Prostate gland (tissue), 2 donors: ENCODE measurements around the gene ASNSD1. TPM values are rescaled to one million over a fixed set of nuclear protein-coding genes. Genes with fewer than 3 reads are reported as not detected.
"Not testable (repeated sequence)": the region's sequence is repeated elsewhere in the genome, so short reads cannot be mapped to it uniquely, and the experiment has no call there.

ENCODE experiments used
- DNase-seq: peaks from one replicate; pipeline ENCODE4 v3.0.0-alpha.2; 2019; ENCODE audit warnings: low spot score
- H3K27ac ChIP-seq, 2 donors: fragments of 200-600 bp; sonication (generic); 2 replicates each; pipeline ENCODE4 v1.5.1; 2017 to 2019
- H3K27me3 ChIP-seq: fragments of 200-600 bp; sonication (generic); replicated peaks from 2 replicates; pipeline ENCODE4 v1.5.1; 2019; ENCODE audit not compliant: insufficient read depth
- H3K36me3 ChIP-seq, 2 donors: fragments of 200-600 bp; sonication (generic); 1 replicate in 1 of 2; 2 replicates in 1 of 2; pipeline versions ENCODE4 v1.5.1 to v1.8.1; 2017 to 2019
- H3K4me1 ChIP-seq: fragments of 200-600 bp; sonication (generic); replicated peaks from 2 replicates; pipeline ENCODE4 v1.5.1; 2019
- H3K4me3 ChIP-seq, 2 donors: fragments of 200-600 bp; sonication (generic); 2 replicates each; pipeline ENCODE4 v1.5.1; 2017 to 2019
- H3K9me3 ChIP-seq: fragments of 200-600 bp; sonication (generic); 2 replicates; pipeline ENCODE4 v1.5.1; 2017
- CTCF ChIP-seq, 4 experiments: fragments of 200-600 bp in 2 of 4; fragments of 450-650 bp in 2 of 4; sonication (generic) in 2 of 4; IDR thresholded peaks; 1 replicate in 3 of 4; 2 replicates in 1 of 4; pipeline ENCODE4 v1.5.1; 2016 to 2019; ENCODE audit warnings: antibody characterized with exemption in 4 of 4, mild to moderate bottlenecking in 2 of 4, moderate library complexity in 2 of 4
- POLR2A ChIP-seq: fragments of 450-650 bp; IDR thresholded peaks from one replicate; pipeline ENCODE4 v1.6.1; 2016; ENCODE audit warnings: antibody characterized with exemption, mild to moderate bottlenecking
- POLR2AphosphoS5 ChIP-seq: sonication (generic); formaldehyde crosslinking; IDR thresholded peaks from one replicate; pipeline ENCODE4 v1.6.1; 2017; ENCODE audit warnings: antibody characterized with exemption
- WGBS: methylation state at CpG from one replicate; pipeline ENCODE4 v1.1.5; 2018; 5-methylcytosine and 5-hydroxymethylcytosine counted together
- intact Hi-C: fragments of 100-400 bp; cut with DNase I; formaldehyde crosslinking; loops from one replicate; pipeline ENCODE4 v1.14.2; 2022
- total RNA-seq, 2 donors: library from RNA; depleted of rRNA; stranded (reverse); fragments of >200 nt; gene quantifications; one replicate each; pipeline ENCODE4 v1.1.0, GENCODE V29; 2016

The ASNSD1 gene
- total RNA-seq, 2 donors from 2014 or later = 35.5 to 36.1 TPM

GRCh38 chr2:189641590-189641989, 19.7 kb upstream of the ASNSD1 start:
- WGBS = 78% methylated on average over 2 of the region's 2 CpGs
- H3K27ac ChIP-seq = no peak overlapping the region
- H3K27me3 ChIP-seq = no peaks in the 10 kb centered on the region

GRCh38 chr2:189646521-189646920, 14.7 kb upstream of the ASNSD1 start:
- no peak for TF ChIP-seq CTCF (IDR thresholded peaks at IDR 0.05)
- no peak for TF ChIP-seq POLR2A
- no peak for TF ChIP-seq POLR2AphosphoS5
- Histone ChIP-seq H3K36me3 (no peaks in the 10 kb centered on the region), H3K27ac (no peak overlapping the region), H3K9me3 (no peaks in the 10 kb centered on the region), H3K27me3 (no peaks in the 10 kb centered on the region), H3K4me1 (no peaks in the 10 kb centered on the region), H3K4me3 (no peak overlapping the region)
- no peak for DNase-seq
- intact Hi-C loops = no loop called here

More at GRCh38 chr2:189641590-189641989, 19.7 kb upstream of the ASNSD1 start:
- Histone ChIP-seq H3K36me3 (no peaks in the 10 kb centered on the region), H3K4me1 (no peaks in the 10 kb centered on the region), H3K9me3 (no peaks in the 10 kb centered on the region), H3K4me3 (no peak overlapping the region)
- TF ChIP-seq POLR2A = no peak
- no peak for TF ChIP-seq CTCF (IDR thresholded peaks at IDR 0.05)
- no peak for TF ChIP-seq POLR2AphosphoS5
- no peak for DNase-seq
- intact Hi-C loops = no loop called here

- no peak overlapping the region for H3K27ac ChIP-seq
- intact Hi-C loops = no loop called here
Measured at GRCh38 chr2:189648846-189649509, 12.3 kb upstream of the ASNSD1 start.

GRCh38 chr2:189651284-189651683, 10.0 kb upstream of the ASNSD1 start:
- Histone ChIP-seq H3K9me3 (no peaks in the 10 kb centered on the region), H3K4me3 (no peak overlapping the region), H3K4me1 (no peaks in the 10 kb centered on the region), H3K27ac (no peak overlapping the region), H3K27me3 (no peaks in the 10 kb centered on the region), H3K36me3 (no peaks in the 10 kb centered on the region)
- no peak for TF ChIP-seq POLR2A
- no peak for TF ChIP-seq POLR2AphosphoS5
- no peak for TF ChIP-seq CTCF (IDR thresholded peaks at IDR 0.05)
- no peak for DNase-seq
- intact Hi-C loops = no loop called here

More at GRCh38 chr2:189648846-189649509, 12.3 kb upstream of the ASNSD1 start:
- H3K36me3 ChIP-seq = no peaks in the 10 kb centered on the region
- H3K27me3 ChIP-seq = no peaks in the 10 kb centered on the region
- DNase-seq = no peak
- H3K9me3 ChIP-seq = no peaks in the 10 kb centered on the region
- WGBS = 84% methylated on average over 1 of the region's 1 CpG
- TF ChIP-seq CTCF (IDR thresholded peaks at IDR 0.05) (no peak), POLR2AphosphoS5 (no peak), POLR2A (no peak)
- H3K4me1 ChIP-seq = no peaks in the 10 kb centered on the region
- H3K4me3 ChIP-seq = no peak overlapping the region

GRCh38 chr2:189653464-189653863, 7.8 kb upstream of the ASNSD1 start:
- H3K27ac ChIP-seq, H3K4me1 ChIP-seq, intact Hi-C loops, H3K36me3 ChIP-seq, H3K27me3 ChIP-seq, H3K4me3 ChIP-seq, DNase-seq, H3K9me3 ChIP-seq: not testable (repeated sequence)
- 93% methylated on average over 11 of the region's 29 CpGs for WGBS
